ENCODE results near the gene CAP2. TPM values are rescaled to one million over a fixed set of nuclear protein-coding genes. Genes with fewer than 3 reads are reported as not detected.
A peak's percentile ranks its signal among the peaks of the same experiment; 100 is the strongest.

The CAP2 gene
- total RNA-seq, 4 donors from 2014 or later: 11.8 to 27.6 (median 15.0) TPM

DNA sequence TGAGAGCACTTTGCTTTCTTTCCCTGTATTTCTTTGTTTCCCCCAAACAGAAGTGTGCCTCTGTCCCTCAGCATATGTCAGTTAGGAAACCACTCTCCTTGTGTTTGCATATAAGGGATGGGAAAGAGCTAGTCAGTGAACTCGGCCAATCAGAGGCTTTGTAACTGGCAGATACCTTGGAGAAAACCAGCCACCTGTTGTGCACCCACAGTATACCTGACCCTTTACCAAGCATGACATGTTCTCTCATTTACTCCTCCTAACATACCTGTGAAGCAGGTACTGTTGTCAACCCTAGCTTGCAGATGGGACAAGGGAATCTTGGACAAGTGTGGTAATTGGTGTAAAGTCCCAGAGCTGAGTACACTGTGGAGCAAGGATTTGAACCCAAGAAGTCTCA, 110.6 kb downstream of the CAP2 start:
- Histone ChIP-seq H3K27ac (peak overlapping the region; percentile 34 to 71), H3K4me1 (peaks cover 0 to 13% of the 10 kb centered on the region in 2 donors), H3K36me3 (no peaks in the 10 kb centered on the region), H3K27me3 (no peaks in the 10 kb centered on the region), H3K9me3 (no peaks in the 10 kb centered on the region), H3K4me3 (no peak overlapping the region)
- TF ChIP-seq CTCF (IDR thresholded peaks at IDR 0.05) (no peak), POLR2A (IDR thresholded peaks at IDR 0.05) (no peak)
- intact Hi-C loops (cut with DNase I; ENCODE audit: low total_unique reads): no loop called here
- DNase-seq: no peak

- no peak overlapping the region for H3K4me3 ChIP-seq
- H3K27me3 ChIP-seq: no peaks in the 10 kb centered on the region
- no peak for DNase-seq
- intact Hi-C loops (cut with DNase I; ENCODE audit: low total_unique reads): no loop called here
- H3K36me3 ChIP-seq: no peaks in the 10 kb centered on the region
- H3K27ac ChIP-seq: peak overlapping the region; percentile 58 to 71
- TF ChIP-seq POLR2A (IDR thresholded peaks at IDR 0.05) (no peak), CTCF (IDR thresholded peaks at IDR 0.05) (peak in 1 of 4 experiments; percentile 14)
- H3K4me1 ChIP-seq: peaks cover 0 to 13% of the 10 kb centered on the region in 2 donors
- H3K9me3 ChIP-seq: no peaks in the 10 kb centered on the region
These were observed 111.7 kb downstream of the CAP2 start for GRCh38 chr6:17505062-17505476.

- TF ChIP-seq POLR2A (IDR thresholded peaks at IDR 0.05) (no peak), CTCF (IDR thresholded peaks at IDR 0.05) (no peak)
- Histone ChIP-seq H3K27ac (peak overlapping the region; percentile 58 to 71), H3K4me1 (peaks cover 0 to 13% of the 10 kb centered on the region in 2 donors), H3K4me3 (no peak overlapping the region), H3K27me3 (no peaks in the 10 kb centered on the region), H3K9me3 (no peaks in the 10 kb centered on the region), H3K36me3 (no peaks in the 10 kb centered on the region)
- intact Hi-C loops (cut with DNase I; ENCODE audit: low total_unique reads): no loop called here
- no peak for DNase-seq
These were observed 112.4 kb downstream of the CAP2 start for GRCh38 chr6:17505767-17506280.

DNA sequence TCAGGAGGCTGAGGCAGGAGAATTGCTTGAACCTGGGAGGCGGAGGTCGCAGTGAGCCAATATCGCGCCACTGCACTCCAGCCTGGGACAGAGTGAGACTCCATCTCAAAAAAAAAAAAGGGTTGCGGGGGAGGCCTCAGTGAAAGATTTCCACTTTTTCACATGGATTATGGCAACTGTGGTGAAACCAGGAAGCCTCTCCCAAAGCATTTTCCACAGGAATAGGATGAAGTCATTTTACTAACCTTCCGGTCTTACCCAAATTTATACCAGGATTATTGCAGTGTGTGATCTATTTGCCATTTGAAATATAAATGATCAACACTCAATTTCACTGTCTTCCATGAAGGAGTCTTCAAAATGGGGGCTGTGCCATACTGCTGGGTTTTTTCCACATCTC, 113.1 kb downstream of the CAP2 start:
- no peaks in the 10 kb centered on the region for H3K9me3 ChIP-seq
- H3K36me3 ChIP-seq: no peaks in the 10 kb centered on the region
- no peak for DNase-seq
- H3K4me3 ChIP-seq: no peak overlapping the region
- H3K4me1 ChIP-seq: peaks cover 0 to 6% of the 10 kb centered on the region in 2 donors
- intact Hi-C loops (cut with DNase I; ENCODE audit: low total_unique reads): no loop called here
- no peak for TF ChIP-seq POLR2A (IDR thresholded peaks at IDR 0.05)
- TF ChIP-seq CTCF (IDR thresholded peaks at IDR 0.05): no peak
- H3K27me3 ChIP-seq: no peaks in the 10 kb centered on the region
- peak overlapping the region in 1 of 2 donors; percentile 71 for H3K27ac ChIP-seq

GRCh38 chr6:17506962-17507361, 113.6 kb downstream of the CAP2 start:
- no peaks in the 10 kb centered on the region for H3K36me3 ChIP-seq
- H3K4me3 ChIP-seq: no peak overlapping the region
- no peaks in the 10 kb centered on the region for H3K27me3 ChIP-seq
- H3K4me1 ChIP-seq: peaks cover 0 to 6% of the 10 kb centered on the region in 2 donors
- no peak for TF ChIP-seq CTCF (IDR thresholded peaks at IDR 0.05)
- TF ChIP-seq POLR2A (IDR thresholded peaks at IDR 0.05): no peak
- no peak overlapping the region for H3K27ac ChIP-seq
- DNase-seq: no peak
- intact Hi-C loops (cut with DNase I; ENCODE audit: low total_unique reads): no loop called here
- H3K9me3 ChIP-seq: no peaks in the 10 kb centered on the region

Data from uterus (tissue), 4 donors.